K562 (cell line): ENCODE results near the gene CNR2. TPM values are rescaled to one million over a fixed set of nuclear protein-coding genes. Genes with fewer than 3 reads are reported as not detected.

Experiments
- ATAC-seq: fragments of 200-7000 bp; cut with Tn5 transposase; 3 replicates; pipeline ENCODE4 v1.9.1; 2020; ENCODE audit warnings: moderate library complexity
- BruUV-seq: library from RNA; stranded (reverse); fragments of 400-500 nt; replicated peaks from 2 replicates; lab custom pipeline; 2021; lab: Mats Ljungman, UMichigan
- CTCF ChIA-PET: fragments of 300-600 bp; formaldehyde crosslinking; extraction: SDS; loops from one replicate; lab custom pipeline; 2021; ENCODE audit warnings: low intra/inter-chr PET ratio; lab: Yijun Ruan, JAX
- POLR2A ChIA-PET: fragments of 300-600, 350-650 bp; sonication (Branson Sonifier 250); formaldehyde crosslinking; extraction: SDS; loops from one replicate; lab custom pipeline; 2021; ENCODE audit warnings: antibody characterized with exemption, inconsistent platforms; lab: Yijun Ruan, JAX
- DNase-seq, 4 experiments: peaks; one replicate each; pipeline versions ENCODE4 v3.0.0 to v3.0.0-alpha.2; 2011 to 2018; ENCODE audit warnings: low spot score in 3 of 4, mixed read lengths in 3 of 4; ENCODE audit errors: extremely low read depth in 1 of 4
- FAIRE-seq: peaks from 2 replicates; lab custom pipeline; 2011; peaks lifted over from hg19 to GRCh38; lab: Jason Lieb, UNC
- H2AFZ ChIP-seq: 2 replicates; pipeline ENCODE4 v1.6.0; 2011; ENCODE audit warnings: low read depth, low read length, control low read depth, inconsistent platforms
- H3K27ac ChIP-seq: fragments of 200-600 bp; 3 replicates; pipeline ENCODE4 v1.8.0; 2011; ENCODE audit warnings: low read depth, mild to moderate bottlenecking, control low read depth, inconsistent platforms, low read length, moderate library complexity, mixed read lengths; ENCODE audit errors: extremely low read depth
- H3K27me3 ChIP-seq, 2 experiments: fragments of 300-600 bp in 1 of 2; 2 replicates in 1 of 2; 3 replicates in 1 of 2; pipeline versions ENCODE4 v1.6.0 to v1.8.0; 2011; ENCODE audit warnings: inconsistent platforms in 2 of 2, low read length in 2 of 2, mild to moderate bottlenecking in 1 of 2, mixed read lengths in 1 of 2, moderate library complexity in 1 of 2; ENCODE audit not compliant: control insufficient read depth in 2 of 2, insufficient read depth in 2 of 2
- H3K36me3 ChIP-seq: fragments of 300-600 bp; 3 replicates; pipeline ENCODE4 v1.8.0; 2011; ENCODE audit warnings: mild to moderate bottlenecking, low read length, inconsistent platforms; ENCODE audit not compliant: control insufficient read depth, insufficient read depth
- H3K4me1 ChIP-seq, 2 experiments: fragments of 200-600 bp in 1 of 2; replicated peaks in 1 of 2; 2 replicates in 1 of 2; 3 replicates in 1 of 2; pipeline versions ENCODE4 v1.5.1 to v1.8.0; 2011; ENCODE audit warnings: inconsistent platforms in 2 of 2, low read length in 2 of 2, mild to moderate bottlenecking in 1 of 2, mixed read lengths in 1 of 2, moderate library complexity in 1 of 2; ENCODE audit not compliant: control insufficient read depth in 2 of 2, insufficient read depth in 2 of 2
- H3K4me2 ChIP-seq: 2 replicates; pipeline ENCODE4 v1.6.1; 2011; ENCODE audit warnings: low read length, control low read depth, inconsistent platforms, mixed read lengths; ENCODE audit not compliant: insufficient read depth
- H3K4me3 ChIP-seq: fragments of 200-600 bp; sonication (generic), shearing (Covaris generic); 2 replicates; pipeline ENCODE4 v1.5.1; 2016; ENCODE audit warnings: control low read depth, inconsistent platforms
- H3K79me2 ChIP-seq: fragments of 200-600 bp; 3 replicates; pipeline ENCODE4 v1.8.0; 2011; ENCODE audit warnings: low read length, inconsistent platforms; ENCODE audit not compliant: control insufficient read depth, insufficient read depth
- H3K9ac ChIP-seq, 2 experiments: 2 replicates each; pipeline versions ENCODE4 v1.6.0 to v1.6.1; 2011; ENCODE audit warnings: low read depth in 2 of 2, low read length in 2 of 2, control low read depth in 1 of 2, inconsistent platforms in 1 of 2, mild to moderate bottlenecking in 1 of 2, mixed read lengths in 1 of 2; ENCODE audit not compliant: insufficient read depth in 1 of 2
- H3K9me1 ChIP-seq: one replicate; pipeline ENCODE4 v1.6.0; 2011; ENCODE audit warnings: inconsistent platforms, mild to moderate bottlenecking, low read length, moderate library complexity; ENCODE audit not compliant: control insufficient read depth, insufficient read depth
- H3K9me3 ChIP-seq: replicated peaks from 2 replicates; pipeline ENCODE4 v1.5.1; 2011; ENCODE audit warnings: low read depth, low read length, inconsistent platforms; ENCODE audit not compliant: control insufficient read depth, insufficient read depth
- H4K20me1 ChIP-seq: replicated peaks from 2 replicates; pipeline ENCODE4 v1.6.1; 2011; ENCODE audit warnings: low read length, inconsistent platforms, mixed read lengths; ENCODE audit not compliant: control insufficient read depth, insufficient read depth
- ATF6 ChIP-seq: sonication (generic); formaldehyde crosslinking; IDR thresholded peaks from 2 replicates; pipeline ENCODE4 v1.4.0; 2020; ENCODE audit warnings: mild to moderate bottlenecking, missing genetic modification reagents
- CHD2 ChIP-seq: IDR thresholded peaks from 2 replicates; pipeline ENCODE4 v1.6.1; 2011; ENCODE audit warnings: low read depth, low read length
- CREB3 ChIP-seq: fragments of 450-650 bp; conservative IDR thresholded peaks from 2 replicates; pipeline ENCODE4 v1.6.1; 2016; ENCODE audit warnings: missing genetic modification characterization, low read depth, mild to moderate bottlenecking, missing compliant biosample characterization, moderate library complexity
- DACH1 ChIP-seq: fragments of 450-650 bp; IDR thresholded peaks from 2 replicates; pipeline ENCODE4 v1.6.1; 2018; ENCODE audit not compliant: partially characterized antibody
- DDX20 ChIP-seq: fragments of 450-650 bp; IDR thresholded peaks from 2 replicates; pipeline ENCODE4 v1.6.1; 2016; ENCODE audit warnings: missing genetic modification characterization, low read depth, mild to moderate bottlenecking, missing compliant biosample characterization, moderate library complexity
- DMBX1 ChIP-seq: fragments of 250-450 bp; sonication (Bioruptor Pico); IDR thresholded peaks from 2 replicates; pipeline ENCODE4 v1.8.0; 2022; ENCODE audit warnings: inconsistent platforms, mild to moderate bottlenecking, moderate library complexity, borderline replicate concordance
- ELF2 ChIP-seq: fragments of 250-450 bp; sonication (Bioruptor Pico); IDR thresholded peaks from 2 replicates; pipeline ENCODE4 v1.5.0; 2021; ENCODE audit warnings: mild to moderate bottlenecking
- NFE2 ChIP-seq: IDR thresholded peaks from 2 replicates; pipeline ENCODE4 v1.6.1; 2014; ENCODE audit warnings: antibody characterized with exemption, low read depth
- NUFIP1 ChIP-seq: fragments of 450-650 bp; IDR thresholded peaks from 2 replicates; pipeline ENCODE4 v1.6.1; 2018; ENCODE audit not compliant: partially characterized antibody
- PHF8 ChIP-seq: fragments of 200-600 bp; sonication (generic); IDR thresholded peaks from 2 replicates; pipeline ENCODE4 v1.6.1; 2012; ENCODE audit warnings: mixed run types, mild to moderate bottlenecking, inconsistent platforms, low read length, moderate library complexity, borderline replicate concordance
- RBBP5 ChIP-seq: fragments of 200-600 bp; sonication (generic); IDR thresholded peaks from 2 replicates; pipeline ENCODE4 v1.6.1; 2012; ENCODE audit warnings: borderline replicate concordance, mild to moderate bottlenecking, low read length, control low read depth, inconsistent platforms; ENCODE audit not compliant: insufficient read depth, poor library complexity, severe bottlenecking
- SETDB1 ChIP-seq: IDR thresholded peaks from one replicate; pipeline ENCODE4 v1.6.1; 2012; ENCODE audit warnings: low read length, control low read depth, inconsistent platforms
- SMAD4 ChIP-seq: fragments of 250-450 bp; sonication (Bioruptor Pico); conservative IDR thresholded peaks from 2 replicates; pipeline ENCODE4 v1.8.0; 2021; ENCODE audit warnings: inconsistent platforms, mild to moderate bottlenecking, moderate library complexity
- SMARCE1 ChIP-seq: fragments of 450-650 bp; IDR thresholded peaks from 2 replicates; pipeline ENCODE4 v1.7.1; 2016; ENCODE audit warnings: mild to moderate bottlenecking
- ZBTB1 ChIP-seq: sonication (generic); formaldehyde crosslinking; IDR thresholded peaks from 2 replicates; pipeline ENCODE4 v1.8.1; 2023; ENCODE audit warnings: missing genetic modification reagents, low read depth, mild to moderate bottlenecking, borderline replicate concordance
- ZNF280B ChIP-seq: fragments of 250-450 bp; sonication (Bioruptor Pico); IDR thresholded peaks from 2 replicates; pipeline ENCODE4 v1.5.1; 2021; ENCODE audit warnings: mild to moderate bottlenecking
- WGBS: fragments of 100-300 bp; shearing (Covaris generic); methylation state at CpG from one replicate; pipeline ENCODE4 v1.1.6; 2016; ENCODE audit warnings: low coverage, mixed read lengths; ENCODE audit not compliant: insufficient coverage; ENCODE audit errors: missing lambda C conversion rate; 5-methylcytosine and 5-hydroxymethylcytosine counted together
- in situ Hi-C: fragments of 300-500 bp; cut with MboI; formaldehyde crosslinking; loops from 4 replicates; pipeline ENCODE4 v1.15.0; 2018; ENCODE audit warnings: inconsistent platforms, mixed read lengths
- intact Hi-C: fragments of 100-400 bp; cut with micrococcal nuclease; formaldehyde crosslinking; loops from 2 replicates; pipeline ENCODE4 v1.14.2; 2022
- polyA plus RNA-seq, 8 experiments: library from polyadenylated mRNA; depleted of rRNA in 4 of 8; stranded (reverse) in 5 of 8; unstranded in 3 of 8; fragments of >200 nt; fragmentation: Nextera tagmentation in 2 of 8; fragmentation: Illumina TruSeq in 1 of 8; extraction: Ambion mirVana in 2 of 8; extraction: Trizol in 1 of 8; gene quantifications; 2 replicates each; pipeline versions ENCODE4 v1.2.1 to v1.2.3, GENCODE V29; 2011 to 2014; ENCODE audit warnings: inconsistent platforms in 1 of 8, missing spikeins in 1 of 8
- total RNA-seq, 7 experiments: library from RNA; depleted of rRNA in 6 of 7; stranded (reverse); fragments of >200 nt in 6 of 7; fragmentation: Illumina TruSeq in 2 of 7; extraction: Trizol in 2 of 7; gene quantifications; 2 replicates each; pipeline versions ENCODE4 v1.2.1 to v1.2.3, GENCODE V29; 2011 to 2021; ENCODE audit warnings: low replicate concordance in 1 of 7

Gene CNR2
- total and polyA plus RNA-seq, 9 of the 15 experiments (the other 6 are each of a cell fraction or from before 2014, with no cell fraction given): not detected

- no peak for TF ChIP-seq CREB3 (tag)
- no peak for TF ChIP-seq DACH1
These were observed 9.4 kb downstream of the CNR2 start (continued) for GRCh38 chr1:23903754-23904153.

GRCh38 chr1:23902321-23903278 is 10.6 kb downstream of the CNR2 start:
- no peaks in the 10 kb centered on the region for H3K36me3 ChIP-seq
- no peak overlapping the region for H3K9ac ChIP-seq
- FAIRE-seq (no peak), ATAC-seq (no peak), DNase-seq (no peak)
- H3K27me3 ChIP-seq: 0 out of 5 replicates have a peak, but pooled peaks cover 0 to 7% of the 10 kb centered on the region in 2 experiments
- H3K4me1 ChIP-seq: peaks cover 3 to 5% of the 10 kb centered on the region in 2 experiments; a peak in 3 of 5 replicates
- no peak overlapping the region for H3K4me2 ChIP-seq
- H3K9me3 ChIP-seq: no peaks in the 10 kb centered on the region
- intact Hi-C loops (no loop called here), in situ Hi-C loops (no loop called here)
- 75% methylated on average over 53 of the region's 92 CpGs for WGBS
- H4K20me1 ChIP-seq: no peaks in the 10 kb centered on the region
- no peaks in the 10 kb centered on the region for H3K9me1 ChIP-seq
- no TSS peak for BruUV-seq
- ChIA-PET POLR2A (interaction anchor here (0.6 kb wide), 1 partner anchor 31 kb away, joined by 3 read pairs; no protein-coding TSS in a partner anchor), CTCF (no interaction called here)
- no peak overlapping the region for H2AFZ ChIP-seq
- H3K79me2 ChIP-seq: no peaks in the 10 kb centered on the region
- H3K27ac ChIP-seq: no peak overlapping the region
- H3K4me3 ChIP-seq: no peak overlapping the region
- TF ChIP-seq RBBP5: no peak
- TF ChIP-seq DDX20 (tag): no peak
- no peak for TF ChIP-seq PHF8
- no peak for TF ChIP-seq SETDB1
- TF ChIP-seq ELF2 (CRISPR knock-in tag): no peak
- no peak for TF ChIP-seq SMARCE1
- no peak for TF ChIP-seq DMBX1 (CRISPR knock-in tag)
- TF ChIP-seq NUFIP1: no peak
- no peak for TF ChIP-seq ZBTB1 (CRISPR knock-in tag)
- TF ChIP-seq ATF6: no peak
- no peak for TF ChIP-seq NFE2
- no peak for TF ChIP-seq SMAD4 (CRISPR knock-in tag)
- TF ChIP-seq CHD2: no peak
- TF ChIP-seq ZNF280B (CRISPR knock-in tag): no peak
